Neutrophil (primary cell): ENCODE measurements around the gene APOBEC4.

ENCODE experiments used
- H3K27ac ChIP-seq: fragments of 200-600 bp; sonication (generic); 2 replicates; pipeline ENCODE4 v1.5.1; 2016; ENCODE audit warnings: mild to moderate bottlenecking, moderate library complexity
- H3K27me3 ChIP-seq: fragments of 200-600 bp; sonication (generic); 2 replicates; pipeline ENCODE4 v1.6.0; 2016; ENCODE audit warnings: mild to moderate bottlenecking
- H3K36me3 ChIP-seq: fragments of 200-600 bp; sonication (generic); 2 replicates; pipeline ENCODE4 v1.5.1; 2017
- H3K4me1 ChIP-seq, 2 experiments: fragments of 200-600 bp in 1 of 2; sonication (generic) in 1 of 2; 1 replicate in 1 of 2; 2 replicates in 1 of 2; pipeline versions ENCODE4 v1.5.1 to v1.6.1; 2013 to 2016; ENCODE audit warnings: low read depth in 1 of 2, low read length in 1 of 2, mild to moderate bottlenecking in 1 of 2, moderate library complexity in 1 of 2; ENCODE audit not compliant: control insufficient read depth in 1 of 2, insufficient read depth in 1 of 2
- H3K4me3 ChIP-seq, 2 experiments: fragments of 200-600 bp in 1 of 2; sonication (generic) in 1 of 2; 1 replicate in 1 of 2; 2 replicates in 1 of 2; pipeline ENCODE4 v1.5.1; 2013 to 2016; ENCODE audit warnings: low read depth in 1 of 2, low read length in 1 of 2, mild to moderate bottlenecking in 1 of 2, moderate library complexity in 1 of 2
- H3K9me3 ChIP-seq: fragments of 200-600 bp; sonication (generic); 2 replicates; pipeline ENCODE4 v1.5.1; 2016
- CTCF ChIP-seq: fragments of 200-600 bp; sonication (generic); IDR thresholded peaks from 2 replicates; pipeline ENCODE4 v1.5.1; 2016; ENCODE audit warnings: antibody characterized with exemption

The APOBEC4 gene

GRCh38 chr1:183646776-183647175, 6.3 kb downstream of the APOBEC4 start:
- no peaks in the 10 kb centered on the region for H3K9me3 ChIP-seq
- H3K27ac ChIP-seq: peak overlapping the region; percentile 73
- H3K36me3 ChIP-seq: no peaks in the 10 kb centered on the region
- H3K4me1 ChIP-seq: peaks cover 20 to 23% of the 10 kb centered on the region in 2 experiments
- H3K27me3 ChIP-seq: no peaks in the 10 kb centered on the region
- TF ChIP-seq CTCF: no peak
- no peak overlapping the region for H3K4me3 ChIP-seq

DNA sequence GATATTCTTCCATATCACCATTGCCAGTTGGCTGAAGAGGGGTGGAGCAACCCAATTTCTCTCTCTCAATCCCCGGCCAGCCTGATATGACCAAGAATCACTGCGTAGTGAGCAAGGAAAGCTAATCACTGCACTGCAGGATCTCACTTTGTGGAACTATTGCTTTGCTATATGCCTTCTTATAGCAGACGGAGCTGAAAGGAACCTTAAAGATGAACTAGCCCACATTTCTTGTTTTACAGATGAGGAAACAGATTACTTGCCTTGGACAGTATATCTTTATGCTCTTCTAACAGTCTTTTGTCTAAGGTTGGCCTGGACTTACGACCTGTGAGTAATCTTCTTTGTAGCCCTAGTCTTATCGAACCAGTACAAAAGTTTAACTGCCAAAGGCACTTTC, 7.6 kb downstream of the APOBEC4 start:
- H3K4me3 ChIP-seq: no peak overlapping the region
- no peaks in the 10 kb centered on the region for H3K36me3 ChIP-seq
- peaks cover 13 to 17% of the 10 kb centered on the region in 2 experiments for H3K4me1 ChIP-seq
- no peaks in the 10 kb centered on the region for H3K27me3 ChIP-seq
- no peak for TF ChIP-seq CTCF
- H3K27ac ChIP-seq: no peak overlapping the region
- no peaks in the 10 kb centered on the region for H3K9me3 ChIP-seq

DNA sequence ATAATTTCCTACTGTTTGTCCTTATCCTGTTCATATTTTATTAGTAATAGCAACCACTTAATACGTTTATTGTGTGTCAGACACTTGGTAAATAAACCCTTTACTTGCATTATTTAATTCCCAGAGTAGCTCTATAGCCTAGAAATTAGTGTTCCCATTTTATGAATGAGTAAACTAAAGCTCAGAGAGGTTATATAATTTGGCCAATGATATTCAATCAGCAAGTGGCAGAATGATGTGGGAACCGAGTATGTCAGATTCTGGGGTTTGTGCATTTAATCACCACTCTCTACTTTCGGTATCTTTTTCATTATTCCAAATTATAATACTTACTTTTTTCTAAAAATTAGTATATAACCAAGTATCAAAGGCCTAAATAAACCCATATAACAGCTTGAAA, 10.9 kb downstream of the APOBEC4 start:
- Histone ChIP-seq H3K4me1 (peaks cover 13 to 23% of the 10 kb centered on the region in 2 experiments), H3K4me3 (no peak overlapping the region), H3K36me3 (no peaks in the 10 kb centered on the region), H3K9me3 (no peaks in the 10 kb centered on the region), H3K27me3 (peaks cover 2% of the 10 kb centered on the region), H3K27ac (no peak overlapping the region)
- no peak for TF ChIP-seq CTCF

DNA sequence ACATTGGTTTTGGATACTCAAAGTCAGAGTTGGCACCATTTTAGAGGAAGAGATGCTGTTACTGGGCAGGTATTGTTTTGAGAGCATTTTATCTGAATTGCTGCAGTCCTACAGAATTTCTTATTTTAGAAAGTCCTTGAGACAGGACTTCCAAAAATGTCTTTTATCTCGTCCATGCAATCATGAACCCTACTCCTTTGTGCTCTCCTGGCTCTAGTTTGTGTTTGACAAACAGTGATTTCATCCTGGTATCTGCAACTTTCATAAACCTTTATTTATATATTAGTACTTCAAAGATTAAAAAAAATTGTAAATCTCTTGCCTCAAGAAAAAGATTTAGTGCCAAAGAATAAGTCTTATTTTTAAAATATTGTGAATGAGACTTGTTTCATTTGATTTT, 12.9 kb downstream of the APOBEC4 start:
- TF ChIP-seq CTCF: no peak
- H3K27me3 ChIP-seq: peaks cover 2% of the 10 kb centered on the region
- no peak overlapping the region for H3K4me3 ChIP-seq
- no peaks in the 10 kb centered on the region for H3K36me3 ChIP-seq
- peaks cover 15 to 17% of the 10 kb centered on the region in 2 experiments for H3K4me1 ChIP-seq
- no peak overlapping the region for H3K27ac ChIP-seq
- no peaks in the 10 kb centered on the region for H3K9me3 ChIP-seq

DNA sequence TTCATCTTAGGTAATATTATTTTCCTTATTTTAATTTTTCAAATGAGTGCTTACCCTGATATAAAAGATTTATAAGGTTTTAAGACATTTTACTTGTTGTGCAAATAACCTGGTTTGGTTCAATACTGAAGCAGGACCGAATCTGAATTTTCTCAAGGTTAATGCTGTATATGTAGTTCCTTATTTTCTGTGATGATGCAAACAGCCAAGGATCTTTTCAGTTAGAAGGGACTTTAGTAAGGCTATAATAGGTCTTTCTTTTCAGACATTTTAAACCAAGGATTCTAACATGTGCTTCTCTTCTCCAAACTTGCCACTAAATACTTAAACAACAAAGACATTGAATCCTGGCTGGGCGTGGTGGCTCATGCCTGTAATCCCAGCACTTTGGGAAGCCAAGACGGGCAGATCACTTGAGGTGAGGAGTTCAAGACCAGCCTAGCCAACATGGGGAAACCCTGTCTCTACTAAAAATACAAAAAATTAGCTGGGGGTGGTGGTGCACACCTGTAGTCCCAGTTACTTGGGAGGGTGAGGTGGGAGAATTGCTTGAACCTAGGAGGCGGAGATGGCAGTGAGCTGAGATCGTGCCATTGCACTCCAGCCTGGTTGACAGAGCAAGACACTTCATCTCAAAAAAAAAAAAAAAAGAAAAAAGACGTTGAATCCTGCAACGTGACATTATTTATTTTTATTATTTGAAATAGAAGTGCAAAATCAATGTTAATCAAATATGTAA, 14.3 kb downstream of the APOBEC4 start:
- TF ChIP-seq CTCF: no peak
- H3K27me3 ChIP-seq: peaks cover 2% of the 10 kb centered on the region
- H3K9me3 ChIP-seq: no peaks in the 10 kb centered on the region
- H3K4me1 ChIP-seq: peaks cover 17 to 23% of the 10 kb centered on the region in 2 experiments
- H3K4me3 ChIP-seq: no peak overlapping the region
- peak overlapping the region; percentile 28 for H3K27ac ChIP-seq
- H3K36me3 ChIP-seq: no peaks in the 10 kb centered on the region
